Fibroblast of lung (primary cell): Measurements from ENCODE around the gene ALDOB. TPM values are rescaled to one million over a fixed set of nuclear protein-coding genes. Genes with fewer than 3 reads are reported as not detected.

ENCODE experiments used
- DNase-seq, 2 donors: peaks; one replicate each; pipeline versions ENCODE4 v3.0.0 to v3.0.0-alpha.2; 2010; ENCODE audit warnings: low read depth in 2 of 2
- H2AFZ ChIP-seq: 2 replicates; pipeline ENCODE4 v1.5.1; 2012; ENCODE audit warnings: low read length, control low read depth, inconsistent platforms
- H3K27ac ChIP-seq: 2 replicates; pipeline ENCODE4 v1.5.1; 2011; ENCODE audit warnings: low read length, control low read depth; ENCODE audit not compliant: insufficient read depth
- H3K27me3 ChIP-seq: 2 replicates; pipeline ENCODE4 v1.5.1; 2011; ENCODE audit warnings: mild to moderate bottlenecking, low read length; ENCODE audit not compliant: control insufficient read depth, insufficient read depth
- H3K36me3 ChIP-seq: 2 replicates; pipeline ENCODE4 v1.5.1; 2011; ENCODE audit warnings: low read length; ENCODE audit not compliant: control insufficient read depth, insufficient read depth
- H3K4me1 ChIP-seq: 2 replicates; pipeline ENCODE4 v1.5.1; 2011; ENCODE audit warnings: low read length; ENCODE audit not compliant: control insufficient read depth, insufficient read depth; ENCODE audit errors: extremely low read depth
- H3K4me2 ChIP-seq: 2 replicates; pipeline ENCODE4 v1.5.1; 2011; ENCODE audit warnings: low read length, control low read depth; ENCODE audit not compliant: insufficient read depth; ENCODE audit errors: extremely low read depth
- H3K4me3 ChIP-seq, 4 experiments: fragments of 200-600 bp in 1 of 4; sonication (generic) in 1 of 4; replicated peaks in 1 of 4; 2 replicates each; pipeline ENCODE4 v1.5.1; 2011 to 2016; ENCODE audit warnings: low read length in 4 of 4, low read depth in 3 of 4, mild to moderate bottlenecking in 3 of 4, control low read depth in 2 of 4, inconsistent platforms in 1 of 4, mixed read lengths in 1 of 4; ENCODE audit not compliant: insufficient read depth in 1 of 4; ENCODE audit errors: control extremely low read depth in 1 of 4
- H3K79me2 ChIP-seq: 2 replicates; pipeline ENCODE4 v1.5.1; 2012; ENCODE audit warnings: mild to moderate bottlenecking, low read length, inconsistent platforms; ENCODE audit not compliant: control insufficient read depth, insufficient read depth
- H3K9ac ChIP-seq: 2 replicates; pipeline ENCODE4 v1.5.1; 2011; ENCODE audit warnings: mild to moderate bottlenecking, low read length, control low read depth; ENCODE audit not compliant: insufficient read depth
- H3K9me3 ChIP-seq: 2 replicates; pipeline ENCODE4 v1.5.1; 2012; ENCODE audit warnings: low read depth, low read length; ENCODE audit not compliant: control insufficient read depth, insufficient read depth
- H4K20me1 ChIP-seq: 2 replicates; pipeline ENCODE4 v1.5.1; 2011; ENCODE audit warnings: low read length; ENCODE audit not compliant: control insufficient read depth, insufficient read depth; ENCODE audit errors: extremely low read depth
- CTCF ChIP-seq, 2 donors: IDR thresholded peaks in 1 of 2; conservative IDR thresholded peaks in 1 of 2; 1 replicate in 1 of 2; 2 replicates in 1 of 2; pipeline ENCODE4 v1.5.1; 2011 to 2012; ENCODE audit warnings: low read length in 2 of 2, control low read depth in 1 of 2, inconsistent platforms in 1 of 2, low read depth in 1 of 2, mild to moderate bottlenecking in 1 of 2
- EZH2 ChIP-seq: IDR thresholded peaks from 2 replicates; pipeline ENCODE4 v1.5.1; 2012; ENCODE audit warnings: low read length, control low read depth, mild to moderate bottlenecking; ENCODE audit errors: missing control alignments
- polyA plus RNA-seq, 2 donors: library from polyadenylated mRNA; depleted of rRNA in 1 of 2; stranded (reverse) in 1 of 2; unstranded in 1 of 2; fragments of >200 nt; gene quantifications; 2 replicates each; pipeline ENCODE4 v1.2.1, GENCODE V29; 2011 to 2012; ENCODE audit warnings: missing spikeins in 1 of 2
- total RNA-seq: library from RNA; depleted of rRNA; stranded (reverse); fragments of >200 nt; gene quantifications from 2 replicates; pipeline ENCODE4 v1.2.1, GENCODE V29; 2014

Gene ALDOB
- total and polyA plus RNA-seq, 2 donors (not counting 1 experiment from before 2014, with no cell fraction given): not detected

- TF ChIP-seq EZH2 (no peak), CTCF (conservative IDR thresholded peaks at IDR 0.05 in 1 of 2, IDR thresholded peaks at IDR 0.05 in 1 of 2; ENCODE audit: low read depth in 1 of 2, low read length in 2 of 2) (no peak)
- Histone ChIP-seq H3K4me1 (no peaks in the 10 kb centered on the region), H3K79me2 (no peaks in the 10 kb centered on the region), H3K27me3 (no peaks in the 10 kb centered on the region), H2AFZ (no peak overlapping the region), H3K36me3 (no peaks in the 10 kb centered on the region), H3K4me2 (no peak overlapping the region), H3K27ac (no peak overlapping the region), H3K9ac (no peak overlapping the region), H4K20me1 (no peaks in the 10 kb centered on the region), H3K9me3 (no peaks in the 10 kb centered on the region), H3K4me3 (no peak overlapping the region)
- DNase-seq: no peak
Measured at GRCh38 chr9:101476576-101477208, 41.1 kb upstream of the ALDOB start.

- DNase-seq: no peak
- no peaks in the 10 kb centered on the region for H3K36me3 ChIP-seq
- no peaks in the 10 kb centered on the region for H4K20me1 ChIP-seq
- H2AFZ ChIP-seq: no peak overlapping the region
- H3K9me3 ChIP-seq: no peaks in the 10 kb centered on the region
- H3K27me3 ChIP-seq: no peaks in the 10 kb centered on the region
- no peak overlapping the region for H3K4me2 ChIP-seq
- no peaks in the 10 kb centered on the region for H3K79me2 ChIP-seq
- no peak overlapping the region for H3K9ac ChIP-seq
- H3K27ac ChIP-seq: no peak overlapping the region
- no peaks in the 10 kb centered on the region for H3K4me1 ChIP-seq
- no peak overlapping the region for H3K4me3 ChIP-seq
- TF ChIP-seq EZH2: no peak
- TF ChIP-seq CTCF (conservative IDR thresholded peaks at IDR 0.05 in 1 of 2, IDR thresholded peaks at IDR 0.05 in 1 of 2; ENCODE audit: low read depth in 1 of 2, low read length in 2 of 2): no peak
Measured at GRCh38 chr9:101472891-101473290, 37.3 kb upstream of the ALDOB start.

GRCh38 chr9:101470929-101471328 is 35.4 kb upstream of the ALDOB start:
- H3K9ac ChIP-seq: no peak overlapping the region
- H3K79me2 ChIP-seq: no peaks in the 10 kb centered on the region
- no peak for DNase-seq
- H4K20me1 ChIP-seq: no peaks in the 10 kb centered on the region
- H3K4me3 ChIP-seq: no peak overlapping the region
- H3K27me3 ChIP-seq: no peaks in the 10 kb centered on the region
- no peaks in the 10 kb centered on the region for H3K9me3 ChIP-seq
- H3K27ac ChIP-seq: no peak overlapping the region
- no peak overlapping the region for H3K4me2 ChIP-seq
- no peaks in the 10 kb centered on the region for H3K36me3 ChIP-seq
- H2AFZ ChIP-seq: no peak overlapping the region
- TF ChIP-seq CTCF (conservative IDR thresholded peaks at IDR 0.05 in 1 of 2, IDR thresholded peaks at IDR 0.05 in 1 of 2; ENCODE audit: low read depth in 1 of 2, low read length in 2 of 2) (no peak), EZH2 (no peak)
- H3K4me1 ChIP-seq: no peaks in the 10 kb centered on the region
